ENCODE measurements around the gene FOXO6.

FOXO6 gene

DNA sequence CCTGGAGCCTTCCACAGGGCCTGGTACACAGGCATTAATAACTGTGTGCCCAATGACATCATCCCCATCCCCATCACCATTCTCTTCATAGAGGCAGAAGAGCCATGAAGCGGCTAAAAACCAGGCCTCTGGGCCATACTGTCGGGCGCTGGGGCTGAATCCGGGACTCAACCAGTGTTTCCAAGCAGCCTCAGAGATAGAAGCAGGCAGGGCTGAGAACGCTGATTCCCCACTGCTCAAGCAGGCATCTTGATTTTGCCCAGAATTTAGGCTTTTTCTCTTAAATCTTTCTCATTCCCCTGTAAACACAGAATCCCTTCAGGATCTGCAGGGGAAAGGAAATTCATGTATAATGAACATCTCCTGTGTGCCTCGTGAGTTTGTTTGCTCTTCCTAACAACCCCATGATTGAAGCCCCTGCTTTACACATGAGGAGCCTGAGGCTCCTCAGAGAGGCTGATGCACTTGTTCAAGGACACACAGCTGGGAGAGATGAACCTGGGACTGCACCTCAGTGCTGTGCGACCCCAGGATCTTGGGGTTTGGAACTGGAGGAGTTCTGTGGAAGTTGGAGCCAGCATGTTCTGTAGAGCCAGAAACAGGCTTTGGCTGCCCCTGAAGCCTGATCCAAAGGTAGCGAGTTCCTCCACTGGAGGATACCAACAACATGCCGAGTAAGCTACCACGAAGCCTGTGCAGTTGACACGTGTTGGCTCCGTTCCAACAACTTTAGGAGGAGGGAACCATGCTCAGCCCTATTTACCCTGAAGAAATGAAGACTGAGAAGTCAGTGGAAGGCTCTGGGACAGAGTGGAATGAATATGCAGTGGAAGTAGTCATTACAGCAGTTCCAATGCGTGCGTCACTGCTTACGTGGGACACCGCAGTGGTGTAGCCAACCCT is 67.8 kb downstream of the FOXO6 start:
- Histone ChIP-seq H3K27ac (peak overlapping the region in 1 of 21 experiments; percentile 11), H3K4me3 (no peak overlapping the region)

DNA sequence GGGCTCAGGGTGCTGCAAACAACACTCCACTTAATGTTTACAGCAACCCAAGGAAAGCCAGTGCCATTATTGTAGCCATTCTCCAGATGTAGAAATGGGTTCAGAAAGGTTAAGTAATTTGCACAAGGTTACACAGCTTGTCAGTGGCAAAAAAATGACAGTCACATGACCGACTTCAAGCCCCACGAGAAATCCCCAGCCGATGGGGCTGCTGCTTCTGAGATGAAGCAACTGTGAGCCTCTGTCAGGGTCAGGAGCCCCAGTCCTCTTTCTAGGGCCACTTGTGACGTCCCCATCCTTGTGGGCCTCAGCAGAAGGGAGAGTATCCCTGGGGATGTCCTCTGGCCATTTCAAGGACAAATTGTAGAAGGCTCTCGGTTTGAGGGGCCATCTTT is 68.4 kb downstream of the FOXO6 start:
- Histone ChIP-seq H3K27ac (no peak overlapping the region), H3K4me3 (no peak overlapping the region)

DNA sequence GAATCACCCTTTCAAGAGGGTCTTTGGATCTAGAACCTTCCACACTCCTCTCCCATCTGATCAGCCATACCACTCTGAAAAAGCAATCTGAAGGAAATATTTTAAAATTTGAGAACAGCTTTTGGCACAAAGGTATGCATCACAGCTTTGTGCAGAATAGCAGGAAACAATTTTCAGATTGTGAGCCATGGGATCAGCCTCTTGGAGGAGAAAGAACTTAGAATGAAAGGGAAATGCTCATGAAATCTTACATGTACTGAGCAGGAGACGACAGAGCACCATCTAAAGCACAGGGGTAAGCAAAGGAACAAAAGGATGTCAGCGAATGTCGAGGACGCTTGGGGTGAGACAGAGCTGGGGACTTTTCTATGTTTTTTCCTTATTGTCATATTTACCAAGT is 68.8 kb downstream of the FOXO6 start:
- H3K27ac ChIP-seq = no peak overlapping the region
- H3K4me3 ChIP-seq = no peak overlapping the region

DNA sequence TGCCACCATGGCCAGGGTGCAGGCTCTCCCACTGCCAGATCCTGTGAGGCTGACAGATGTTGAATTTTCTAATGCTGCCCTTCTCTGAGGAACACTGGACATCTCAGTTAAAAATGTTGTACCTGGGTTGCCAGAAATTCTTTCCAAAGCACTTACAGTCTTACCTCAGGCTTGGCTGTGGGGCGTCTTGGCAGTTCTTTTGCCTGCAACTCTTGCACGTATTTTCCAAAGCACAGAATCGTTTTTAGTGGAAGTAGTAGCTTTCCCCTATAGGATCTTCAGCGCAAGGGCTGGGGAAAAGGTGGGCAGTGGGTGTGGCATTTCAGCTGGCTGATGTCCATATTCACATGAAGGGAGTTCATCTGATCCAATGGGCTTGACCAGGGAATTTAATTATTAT is 69.3 kb downstream of the FOXO6 start:
- Histone ChIP-seq H3K27ac (no peak overlapping the region), H3K4me3 (no peak overlapping the region)

DNA sequence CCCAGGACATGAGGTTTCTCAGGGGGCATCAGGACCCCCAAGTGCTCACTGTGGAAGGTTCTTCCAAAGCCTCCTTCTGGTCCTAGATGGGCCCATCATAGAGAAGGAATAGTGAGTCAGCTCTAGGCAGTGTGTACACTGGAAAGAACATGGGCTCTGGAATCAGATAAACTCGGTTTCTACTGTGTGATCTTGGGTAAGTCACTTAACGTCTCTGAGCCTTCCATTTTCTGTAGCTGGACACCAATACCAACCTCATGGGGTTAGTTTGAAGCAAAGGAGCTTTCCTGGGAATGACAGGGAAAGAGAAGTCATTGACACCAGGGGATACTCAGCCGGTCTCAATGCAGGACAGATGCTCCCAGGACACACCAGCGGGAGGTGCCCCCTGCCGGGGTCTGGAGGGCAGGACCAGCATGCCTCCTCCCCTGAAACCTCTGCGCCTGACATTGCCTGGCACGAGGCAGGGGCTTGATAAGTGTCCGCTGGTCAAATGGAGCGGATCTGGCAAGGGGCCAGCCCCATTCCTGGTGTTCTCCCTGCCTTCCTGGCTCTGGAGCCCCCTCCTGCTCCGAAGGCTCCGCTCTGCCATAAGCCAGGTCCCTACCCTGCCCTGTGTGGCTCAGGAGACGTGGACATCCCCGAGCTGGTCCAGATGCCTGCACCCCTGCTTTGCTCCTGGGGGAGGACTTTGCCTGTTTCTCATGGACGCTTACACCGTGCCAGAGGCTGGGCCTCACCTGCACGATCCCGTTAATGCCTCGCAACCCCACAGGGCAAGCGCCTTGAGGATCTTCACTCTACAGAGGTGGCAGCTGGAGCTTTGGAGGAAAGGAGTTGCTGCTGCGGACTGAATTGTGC is 70.5 kb downstream of the FOXO6 start:
- Histone ChIP-seq H3K27ac (peak overlapping the region in 1 of 21 experiments; percentile 3), H3K4me3 (no peak overlapping the region)
